ENCODE measurements around the gene ZFP36L2.

DNA sequence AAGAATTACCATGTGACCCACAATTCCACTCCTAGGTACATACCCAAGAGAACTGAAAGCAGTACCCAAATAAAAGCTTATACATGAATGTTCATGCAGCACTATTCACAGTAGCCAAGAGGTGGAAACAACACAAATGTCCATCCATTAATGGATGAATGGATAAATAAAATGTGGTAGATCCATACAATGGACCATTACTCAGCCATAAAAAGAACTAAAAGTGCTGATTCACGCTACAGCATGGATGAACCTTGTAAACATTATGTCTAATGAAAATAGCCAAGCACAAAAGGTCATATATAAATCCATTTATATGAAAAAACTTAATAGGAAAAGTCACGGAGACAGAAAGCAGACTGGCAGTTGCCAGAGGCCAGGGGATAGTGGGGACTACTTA is 23.6 kb upstream of the ZFP36L2 start:
- TF ChIP-seq, protein P1, sequence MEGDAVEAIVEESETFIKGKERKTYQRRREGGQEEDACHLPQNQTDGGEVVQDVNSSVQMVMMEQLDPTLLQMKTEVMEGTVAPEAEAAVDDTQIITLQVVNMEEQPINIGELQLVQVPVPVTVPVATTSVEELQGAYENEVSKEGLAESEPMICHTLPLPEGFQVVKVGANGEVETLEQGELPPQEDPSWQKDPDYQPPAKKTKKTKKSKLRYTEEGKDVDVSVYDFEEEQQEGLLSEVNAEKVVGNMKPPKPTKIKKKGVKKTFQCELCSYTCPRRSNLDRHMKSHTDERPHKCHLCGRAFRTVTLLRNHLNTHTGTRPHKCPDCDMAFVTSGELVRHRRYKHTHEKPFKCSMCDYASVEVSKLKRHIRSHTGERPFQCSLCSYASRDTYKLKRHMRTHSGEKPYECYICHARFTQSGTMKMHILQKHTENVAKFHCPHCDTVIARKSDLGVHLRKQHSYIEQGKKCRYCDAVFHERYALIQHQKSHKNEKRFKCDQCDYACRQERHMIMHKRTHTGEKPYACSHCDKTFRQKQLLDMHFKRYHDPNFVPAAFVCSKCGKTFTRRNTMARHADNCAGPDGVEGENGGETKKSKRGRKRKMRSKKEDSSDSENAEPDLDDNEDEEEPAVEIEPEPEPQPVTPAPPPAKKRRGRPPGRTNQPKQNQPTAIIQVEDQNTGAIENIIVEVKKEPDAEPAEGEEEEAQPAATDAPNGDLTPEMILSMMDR (conservative IDR thresholded peaks at IDR 0.05 in 1 of 2, IDR thresholded peaks at IDR 0.05 in 1 of 2; ENCODE audit: extremely low read depth in 1 of 2, insufficient read depth in 1 of 2, low read depth in 1 of 2, low read length in 2 of 2): no peak
- no peak for TF ChIP-seq EZH2 (IDR thresholded peaks at IDR 0.05; ENCODE audit: borderline replicate concordance, low read length)
